GM18951 (cell line): Measurements from ENCODE around the gene LRP5.

ENCODE experiments used
- POLR2A ChIP-seq: IDR thresholded peaks from 4 replicates; pipeline ENCODE4 v1.6.1; 2011; ENCODE audit warnings: mild to moderate bottlenecking; ENCODE audit not compliant: insufficient read length, insufficient read depth; ENCODE audit errors: extremely low read depth
- in situ Hi-C: fragments of 300-500 bp; cut with MboI; formaldehyde crosslinking; loops from one replicate; pipeline ENCODE4 v1.12.0; 2022; ENCODE audit warnings: low sequenced_read_pairs, mixed read lengths, inconsistent platforms; ENCODE audit not compliant: unreplicated experiment

Gene LRP5

DNA sequence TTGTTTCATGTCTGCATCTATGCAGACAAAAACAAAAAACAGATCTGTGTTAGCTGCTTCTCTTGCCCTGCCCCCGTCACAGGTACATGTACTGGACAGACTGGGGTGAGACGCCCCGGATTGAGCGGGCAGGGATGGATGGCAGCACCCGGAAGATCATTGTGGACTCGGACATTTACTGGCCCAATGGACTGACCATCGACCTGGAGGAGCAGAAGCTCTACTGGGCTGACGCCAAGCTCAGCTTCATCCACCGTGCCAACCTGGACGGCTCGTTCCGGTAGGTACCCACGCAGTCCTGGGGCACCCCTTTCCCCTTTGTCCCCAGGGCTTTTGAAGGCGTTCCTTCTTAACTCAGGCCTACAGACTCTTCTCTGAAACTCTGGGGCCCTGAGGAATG is 45.2 kb downstream of the LRP5 start:
- in situ Hi-C loops: no loop called here
- TF ChIP-seq POLR2A: no peak

DNA sequence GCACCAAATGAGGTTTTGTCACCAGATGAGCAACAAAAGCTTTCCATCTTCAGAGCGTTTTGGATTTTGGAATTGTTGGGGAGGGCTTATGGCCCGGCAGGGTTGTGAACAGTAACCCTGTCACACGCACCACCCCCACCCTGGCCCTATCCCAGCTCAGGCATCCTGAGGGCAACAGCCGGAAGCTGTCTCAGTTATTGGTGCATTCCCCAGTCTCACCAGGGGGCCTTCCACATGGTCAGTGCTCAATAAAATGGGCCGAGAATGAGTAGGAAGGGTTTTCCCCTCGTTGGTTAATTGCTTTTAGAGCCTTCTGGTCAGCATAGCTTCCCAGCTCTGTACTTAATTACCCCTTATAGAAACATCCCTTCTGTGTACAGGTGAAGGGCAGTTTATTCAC is 46.0 kb downstream of the LRP5 start:
- in situ Hi-C loops: no loop called here
- no peak for TF ChIP-seq POLR2A

GRCh38 chr11:68361702-68362101 is 49.3 kb downstream of the LRP5 start:
- TF ChIP-seq POLR2A: no peak
- in situ Hi-C loops: no loop called here

GRCh38 chr11:68362801-68363379 is 50.5 kb downstream of the LRP5 start:
- no peak for TF ChIP-seq POLR2A
- in situ Hi-C loops: no loop called here

DNA sequence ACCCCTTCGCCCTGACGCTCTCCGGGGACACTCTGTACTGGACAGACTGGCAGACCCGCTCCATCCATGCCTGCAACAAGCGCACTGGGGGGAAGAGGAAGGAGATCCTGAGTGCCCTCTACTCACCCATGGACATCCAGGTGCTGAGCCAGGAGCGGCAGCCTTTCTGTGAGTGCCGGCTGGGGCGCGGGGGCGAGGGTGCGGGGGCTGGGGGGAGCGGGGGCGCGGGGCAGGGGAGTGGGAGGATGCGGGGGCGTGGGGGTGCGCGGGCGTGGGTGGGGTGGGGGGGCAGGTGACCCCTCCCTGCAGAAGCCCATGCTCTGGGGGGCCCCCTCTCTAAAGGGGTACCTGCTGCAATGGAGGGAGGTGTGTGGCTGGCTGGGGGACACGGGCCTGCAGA is 51.4 kb downstream of the LRP5 start:
- TF ChIP-seq POLR2A: no peak
- in situ Hi-C loops: no loop called here

- no peak for TF ChIP-seq POLR2A
- in situ Hi-C loops: no loop called here
Measured at GRCh38 chr11:68364581-68364980, 52.2 kb downstream of the LRP5 start.

- in situ Hi-C loops: no loop called here
- no peak for TF ChIP-seq POLR2A
Measured at GRCh38 chr11:68365943-68366435, 53.6 kb downstream of the LRP5 start.

- no peak for TF ChIP-seq POLR2A
- in situ Hi-C loops: no loop called here
Measured at GRCh38 chr11:68367252-68367651, 54.9 kb downstream of the LRP5 start.

DNA sequence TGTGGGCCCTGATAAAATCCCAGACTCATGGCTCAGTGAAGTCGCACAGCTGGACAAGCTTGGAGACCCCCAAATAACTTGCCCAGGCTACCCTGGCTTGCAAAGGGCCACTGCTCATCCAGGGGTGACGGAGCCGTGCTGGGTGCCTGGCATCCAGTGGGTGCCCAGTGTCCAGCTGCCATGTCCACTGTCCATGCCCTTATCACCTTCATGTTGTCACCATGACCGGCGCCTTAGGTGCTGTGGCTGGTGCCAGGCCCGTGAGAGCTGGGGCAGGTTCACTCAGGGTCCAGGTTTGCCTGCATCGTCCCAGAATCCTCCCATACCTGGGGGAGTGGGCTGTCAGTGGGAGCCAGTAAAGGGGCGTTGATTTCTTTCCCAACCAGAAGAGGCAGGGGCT is 57.4 kb downstream of the LRP5 start:
- TF ChIP-seq POLR2A: no peak
- in situ Hi-C loops: no loop called here

- in situ Hi-C loops: no loop called here
- no peak for TF ChIP-seq POLR2A
Measured at GRCh38 chr11:68370211-68371111, 58.1 kb downstream of the LRP5 start.

DNA sequence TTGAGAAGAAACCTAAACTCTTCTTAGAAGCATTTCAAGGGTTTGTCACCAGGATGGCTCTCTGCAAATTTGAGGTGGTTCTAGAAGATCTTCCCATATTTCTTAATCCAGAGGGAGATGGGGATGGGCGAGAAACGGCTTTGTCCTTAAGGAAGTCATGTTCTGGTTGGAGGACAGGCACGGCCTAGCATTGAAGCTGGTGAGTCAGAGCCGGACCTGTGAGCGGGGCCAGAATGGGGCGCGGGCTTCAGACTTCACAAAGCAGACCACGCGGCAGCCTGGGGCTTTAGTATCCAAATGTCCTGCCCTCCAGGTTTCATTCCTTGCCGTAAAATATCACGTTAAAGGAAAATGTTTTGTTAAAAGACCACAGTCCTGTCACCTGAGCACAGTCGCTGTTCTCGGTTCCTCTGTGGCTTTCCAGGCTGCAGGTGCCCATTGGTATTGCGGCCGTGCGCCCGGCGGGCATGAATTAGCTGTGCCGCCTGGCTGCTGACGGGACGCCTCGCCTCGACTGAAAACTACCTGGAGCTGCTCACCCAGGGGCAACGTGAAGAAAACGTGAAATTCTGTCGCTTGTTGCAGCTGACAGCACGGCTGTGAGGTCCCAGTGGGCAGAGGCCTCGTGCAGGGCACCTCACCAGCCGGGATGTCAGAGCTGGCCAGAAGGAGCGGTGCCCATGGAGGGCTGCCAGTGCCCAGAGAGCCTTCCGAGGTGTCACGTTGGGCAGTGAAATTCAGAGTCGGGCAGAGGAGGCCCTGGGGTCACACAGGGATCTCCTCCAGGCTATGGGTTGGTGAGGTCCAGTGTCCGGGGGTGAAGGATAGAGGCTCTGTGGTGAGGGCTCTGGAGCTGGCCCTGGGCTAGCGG is 59.0 kb downstream of the LRP5 start:
- no peak for TF ChIP-seq POLR2A
- in situ Hi-C loops: no loop called here

- no peak for TF ChIP-seq POLR2A
- in situ Hi-C loops: no loop called here
Measured at GRCh38 chr11:68372114-68372513, 59.7 kb downstream of the LRP5 start.

DNA sequence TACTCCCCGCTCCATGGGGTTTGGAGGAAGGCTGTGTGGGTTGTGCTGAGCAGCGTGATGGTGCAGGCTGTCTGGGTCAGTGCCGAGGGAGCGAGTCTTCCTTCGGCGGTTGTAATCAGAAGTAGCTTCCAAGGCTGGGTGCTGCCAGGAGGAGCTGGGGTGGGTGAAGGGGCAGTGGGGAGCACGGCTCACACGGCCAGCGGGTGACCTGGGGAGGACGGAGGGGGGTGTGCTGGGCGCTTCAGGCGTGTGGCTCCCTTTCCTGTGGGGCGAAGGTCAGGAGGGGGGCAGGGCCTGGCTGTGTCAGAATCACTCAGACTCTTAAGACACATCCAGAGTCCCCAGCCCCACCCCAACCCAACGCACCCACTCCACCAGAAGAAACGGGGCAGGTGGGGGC is 60.2 kb downstream of the LRP5 start:
- TF ChIP-seq POLR2A: no peak

More for the DNA sequence above, 60.2 kb downstream of the LRP5 start:
- in situ Hi-C loops: no loop called here
